ENCODE results near the gene MBOAT2.
"Not testable (repeated sequence)": the region's sequence is repeated elsewhere in the genome, so short reads cannot be mapped to it uniquely, and the experiment has no call there.

Gene MBOAT2

GRCh38 chr2:9003616-9004337 is at the start of gene MBOAT2:
Gene MBOAT2, minus strand, starts transcription at chr2:9003684. Its CDS starts 70 bp downstream, at chr2:9003614.
- DNase-seq = peak; percentile 85

DNA sequence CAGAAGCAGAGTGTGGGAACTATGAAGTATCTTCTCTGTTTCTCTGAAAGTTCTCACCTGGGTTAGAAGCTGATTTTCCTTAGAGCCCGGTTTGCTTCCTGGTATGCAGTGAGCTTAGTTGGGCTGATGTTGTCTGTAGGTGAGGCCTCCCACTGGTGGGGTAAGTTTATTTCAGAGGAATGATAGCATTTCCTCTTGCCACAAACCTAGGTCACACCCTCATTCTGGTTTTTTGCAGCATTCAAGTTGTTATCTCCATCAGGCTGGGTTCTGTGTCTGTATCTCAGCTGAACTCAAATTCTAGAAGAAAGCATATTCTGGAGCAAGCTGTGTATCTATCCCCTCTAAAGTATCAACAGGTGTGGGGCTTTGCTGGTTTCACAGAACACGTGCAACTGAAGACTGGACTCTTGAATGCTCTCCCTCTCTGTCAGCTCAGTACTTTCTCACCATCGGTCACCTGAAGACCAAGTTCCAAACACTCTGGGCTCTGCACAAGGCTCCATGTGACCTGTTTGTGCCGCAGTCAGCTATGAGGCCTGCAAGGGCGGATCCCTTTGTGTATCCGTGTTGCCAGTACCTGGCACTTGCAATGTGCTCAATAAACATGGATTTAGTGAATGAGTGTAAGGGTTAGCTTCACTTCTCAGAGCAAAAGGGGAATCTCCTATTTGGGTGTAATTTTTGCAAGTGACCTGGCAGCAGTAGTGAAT is 49.5 kb upstream of the MBOAT2 start:
- no peak for DNase-seq

DNA sequence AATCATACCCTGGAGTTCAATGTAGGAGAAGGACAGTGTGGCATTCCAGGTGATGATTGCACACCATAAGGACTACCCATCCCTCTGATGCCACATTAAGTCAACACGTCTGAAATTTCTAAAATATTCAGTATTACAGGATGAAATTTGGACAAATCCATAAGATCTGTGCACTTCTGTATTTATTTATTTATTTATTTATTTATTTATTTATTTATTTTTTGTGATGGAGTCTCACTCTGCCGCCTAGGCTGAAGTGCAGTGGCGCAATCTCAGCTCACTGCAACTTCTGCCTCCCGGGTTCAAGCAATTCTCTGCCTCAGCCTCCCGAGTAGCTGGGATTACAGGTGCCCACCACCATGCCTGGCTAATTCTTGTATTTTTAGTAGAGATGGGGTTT is 48.0 kb upstream of the MBOAT2 start:
- not testable (repeated sequence) for DNase-seq

DNA sequence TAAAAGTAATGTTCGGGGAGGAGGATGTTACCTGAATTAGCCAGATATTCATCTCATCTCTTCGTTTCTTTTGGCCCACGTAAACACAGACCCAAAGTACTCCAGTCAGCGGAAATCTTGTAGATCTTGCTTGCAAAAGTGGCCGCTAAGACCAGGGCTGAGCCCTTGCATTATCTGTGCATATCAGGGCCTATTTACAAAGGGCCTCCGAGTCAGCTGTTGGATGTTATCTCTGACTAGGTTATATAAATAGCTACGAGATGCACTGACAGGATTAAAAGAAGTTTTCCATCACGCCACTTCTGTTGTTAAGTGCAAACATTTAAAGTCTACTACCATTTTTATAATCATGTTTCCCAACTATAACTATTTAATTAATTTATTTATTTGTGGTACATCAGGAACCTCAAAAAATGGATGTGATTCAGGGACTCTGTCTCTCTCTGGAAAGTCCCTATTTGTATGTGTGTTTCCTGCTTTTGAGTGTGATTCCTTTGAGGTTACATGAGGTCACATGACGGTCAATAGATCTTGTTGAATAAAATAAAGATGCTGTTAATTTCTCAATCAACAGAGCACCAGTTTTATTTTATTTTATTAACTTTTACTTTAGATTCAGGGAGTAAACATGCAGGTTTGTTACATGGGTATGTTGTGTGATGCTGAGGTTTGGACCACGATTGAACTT is 46.8 kb upstream of the MBOAT2 start:
- DNase-seq = no peak

- no peak for DNase-seq
Observed at GRCh38 chr2:9045595-9045994, 42.1 kb upstream of the MBOAT2 start.

GRCh38 chr2:9043491-9043890 is 40.0 kb upstream of the MBOAT2 start:
- not testable (repeated sequence) for DNase-seq

DNA sequence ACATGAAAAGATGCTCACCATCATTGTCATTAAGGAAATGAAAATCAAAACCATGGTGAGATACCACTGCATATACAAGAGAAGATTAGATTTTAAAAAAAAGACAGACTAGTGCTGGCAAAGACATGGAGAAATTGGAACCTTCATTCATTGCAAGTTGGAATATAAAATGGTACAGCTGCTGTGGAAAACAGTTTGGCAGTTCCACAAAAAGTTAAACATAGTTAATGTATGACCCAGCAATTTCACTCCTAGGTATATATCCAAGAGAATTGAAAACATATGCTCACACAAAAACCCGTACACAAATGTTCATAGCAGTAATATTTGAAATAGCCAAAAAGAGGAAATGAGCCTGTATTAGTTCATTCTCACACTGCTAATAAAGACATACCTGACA is 33.7 kb upstream of the MBOAT2 start:
- no peak for DNase-seq

GRCh38 chr2:9033385-9034168 is 30.1 kb upstream of the MBOAT2 start:
- no peak for DNase-seq

GRCh38 chr2:9032536-9033255 is 29.2 kb upstream of the MBOAT2 start:
- no peak for DNase-seq

GRCh38 chr2:9032121-9032520 is 28.6 kb upstream of the MBOAT2 start:
- DNase-seq = no peak

DNA sequence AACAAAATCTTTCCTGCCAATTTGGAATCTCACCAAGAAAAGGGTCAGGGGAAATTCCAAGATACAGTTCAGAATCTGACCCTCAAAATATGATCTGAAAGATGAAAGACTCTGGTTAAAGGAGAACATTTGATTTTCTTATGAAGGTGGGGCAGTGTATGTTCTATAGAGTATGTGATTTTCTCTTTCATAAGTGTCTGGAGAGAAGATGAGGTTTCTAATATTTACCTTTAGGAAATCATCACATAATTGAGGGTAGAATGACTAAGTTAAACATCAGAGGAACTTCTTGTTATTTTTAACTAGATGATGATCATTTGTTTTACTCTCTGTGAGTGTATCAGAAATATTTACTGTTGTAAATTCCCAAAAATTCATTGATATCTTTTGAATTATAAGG is 27.8 kb upstream of the MBOAT2 start:
- no peak for DNase-seq

DNA sequence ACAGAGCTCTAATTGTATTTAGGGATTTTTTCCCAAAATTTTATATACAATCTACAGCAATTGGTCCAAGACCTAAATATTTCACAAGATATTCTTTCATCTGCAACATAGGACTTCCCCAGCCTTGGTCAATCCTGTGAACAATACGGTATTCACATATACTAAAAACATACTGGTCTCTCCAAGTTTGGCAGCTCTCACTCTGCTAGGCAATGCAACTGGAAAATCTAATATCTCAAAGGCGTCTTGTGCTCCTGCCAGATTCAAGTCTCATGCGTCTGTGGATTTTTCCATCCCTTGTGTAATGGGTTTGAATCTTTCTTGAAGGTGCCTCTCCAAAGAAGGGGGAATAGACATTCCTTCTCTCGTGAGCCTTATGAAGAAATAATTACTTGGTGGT is 27.4 kb upstream of the MBOAT2 start:
- peak; percentile 3 for DNase-seq

GRCh38 chr2:9030190-9030589 is 26.7 kb upstream of the MBOAT2 start:
- no peak for DNase-seq

DNA sequence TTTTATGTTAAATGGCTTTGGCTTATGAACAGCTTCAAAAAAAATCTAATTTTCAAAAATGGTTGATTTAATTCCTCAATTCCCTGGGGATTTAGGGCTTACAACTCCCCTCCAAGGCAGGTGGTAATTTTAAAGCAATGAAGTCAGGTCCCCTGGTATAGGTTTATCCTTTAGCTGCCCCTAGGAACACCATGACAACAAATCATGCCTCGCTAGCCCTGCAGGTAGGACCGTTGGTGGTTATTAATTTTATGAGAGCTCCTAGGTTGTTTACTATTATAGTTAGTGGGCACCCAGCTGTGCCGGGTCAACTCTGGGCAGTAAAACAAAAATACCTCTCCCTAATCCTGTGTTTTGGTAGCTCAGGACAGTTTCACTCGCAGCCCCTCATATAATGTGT is 26.2 kb upstream of the MBOAT2 start:
- DNase-seq = no peak

- no peak for DNase-seq
Observed at GRCh38 chr2:9027884-9028283, 24.4 kb upstream of the MBOAT2 start.

GRCh38 chr2:9025746-9026145 is 22.3 kb upstream of the MBOAT2 start:
- DNase-seq = no peak

DNA sequence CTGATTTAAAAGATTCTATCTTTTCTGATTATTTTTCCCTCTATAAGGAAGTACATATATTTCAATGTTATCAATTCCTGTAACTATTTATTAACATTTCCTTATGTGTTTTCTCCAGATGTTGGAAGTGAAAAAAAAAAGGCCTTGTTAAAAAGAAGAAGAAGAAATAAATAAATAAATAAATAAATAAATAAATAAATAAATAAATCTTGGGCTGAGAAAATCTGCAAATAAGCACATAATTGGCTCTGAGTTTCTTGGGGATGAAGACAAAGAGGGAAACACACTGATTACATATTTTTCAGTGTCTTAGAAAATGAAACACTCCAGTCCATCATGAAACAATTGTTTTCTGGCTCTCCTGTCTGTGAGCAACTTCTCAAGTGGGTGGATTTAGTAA is 21.1 kb upstream of the MBOAT2 start:
- DNase-seq = no peak

- DNase-seq = no peak
Observed at GRCh38 chr2:9021563-9022211, 18.2 kb upstream of the MBOAT2 start.

- DNase-seq = no peak
Observed at GRCh38 chr2:9020267-9020666, 16.8 kb upstream of the MBOAT2 start.

DNA sequence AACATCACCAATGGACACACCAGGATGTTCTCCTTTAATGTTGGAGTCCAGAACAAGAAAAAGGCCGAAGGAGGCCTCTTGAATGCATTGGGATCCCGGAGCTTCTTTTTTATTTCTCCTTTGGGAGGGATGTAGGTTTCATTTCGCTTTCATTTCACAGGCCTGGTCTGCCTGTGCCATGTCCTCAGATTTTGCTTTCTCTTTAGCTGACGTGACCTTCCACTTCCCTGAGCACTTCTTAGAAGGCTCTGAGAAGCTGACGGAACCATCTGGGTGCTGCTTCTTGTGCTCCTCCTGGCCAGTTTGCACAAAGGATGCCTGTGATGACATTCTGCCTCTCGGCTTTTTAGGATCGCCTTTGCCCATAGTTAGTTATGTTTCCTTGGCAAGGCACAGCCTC is 15.1 kb upstream of the MBOAT2 start:
- DNase-seq = peak; percentile 3

DNA sequence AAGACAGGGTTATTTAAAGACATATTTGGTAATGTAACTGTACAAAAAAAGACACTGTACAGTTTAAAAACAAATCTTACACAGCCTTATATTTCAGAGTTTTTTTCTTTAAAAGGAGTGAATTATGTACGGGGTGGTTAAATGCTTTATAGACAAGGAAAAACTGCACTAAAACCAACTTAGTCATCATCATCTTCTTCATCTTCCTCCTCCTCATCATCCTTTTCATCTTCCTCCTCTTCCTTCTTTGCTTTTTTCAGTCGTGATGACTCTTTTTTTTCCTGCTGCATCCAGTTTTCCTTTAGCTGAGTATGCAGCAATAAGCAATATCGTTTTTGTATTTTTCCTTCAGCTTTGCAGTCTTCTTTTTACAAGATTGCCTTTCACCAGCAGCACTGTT is 14.6 kb upstream of the MBOAT2 start:
- DNase-seq = no peak

- no peak for DNase-seq
Observed at GRCh38 chr2:9017411-9017810, 13.9 kb upstream of the MBOAT2 start.

Data from suppressor macrophage treated with lipopolysaccharide for 4 hours (primary cell).